CD14-positive monocyte (primary cell): ENCODE measurements around the gene CREB3L1. TPM values are rescaled to one million over a fixed set of nuclear protein-coding genes. Genes with fewer than 3 reads are reported as not detected.

Experiments
- DNase-seq, 3 donors: peaks; one replicate each; pipeline ENCODE4 v3.0.0-alpha.2; 2011 to 2022
- H2AFZ ChIP-seq: 2 replicates; pipeline ENCODE4 v1.6.0; 2012; ENCODE audit warnings: mild to moderate bottlenecking, low read depth, low read length, inconsistent platforms; ENCODE audit not compliant: insufficient read depth, poor library complexity, severe bottlenecking
- H3K27ac ChIP-seq, 2 donors: 1 replicate in 1 of 2; 2 replicates in 1 of 2; pipeline ENCODE4 v1.5.1; 2012 to 2013; ENCODE audit warnings: low read length in 2 of 2, control low read depth in 1 of 2, inconsistent platforms in 1 of 2, low read depth in 1 of 2, mild to moderate bottlenecking in 1 of 2
- H3K27me3 ChIP-seq, 2 donors: one replicate each; pipeline versions ENCODE4 v1.6.0 to v1.6.1; 2011 to 2013; ENCODE audit warnings: low read length in 2 of 2; ENCODE audit not compliant: control insufficient read depth in 2 of 2, insufficient read depth in 2 of 2
- H3K36me3 ChIP-seq, 2 donors: replicated peaks in 1 of 2; 1 replicate in 1 of 2; 2 replicates in 1 of 2; pipeline versions ENCODE4 v1.5.1 to v1.6.1; 2012 to 2013; ENCODE audit warnings: low read length in 2 of 2, control low read depth in 1 of 2, inconsistent platforms in 1 of 2, mild to moderate bottlenecking in 1 of 2; ENCODE audit not compliant: insufficient read depth in 2 of 2, control insufficient read depth in 1 of 2
- H3K4me1 ChIP-seq, 2 donors: 1 replicate in 1 of 2; 2 replicates in 1 of 2; pipeline versions ENCODE4 v1.5.1 to v1.6.1; 2012 to 2013; ENCODE audit warnings: low read length in 2 of 2, control low read depth in 1 of 2, inconsistent platforms in 1 of 2, mild to moderate bottlenecking in 1 of 2, moderate library complexity in 1 of 2; ENCODE audit not compliant: insufficient read depth in 2 of 2, control insufficient read depth in 1 of 2
- H3K4me2 ChIP-seq: replicated peaks from 2 replicates; pipeline ENCODE3; 2012; ENCODE audit warnings: low read length, moderate library complexity, mild to moderate bottlenecking; ENCODE audit not compliant: poor library complexity, severe bottlenecking; ENCODE audit errors: extremely low read depth
- H3K4me3 ChIP-seq, 3 experiments: fragments of 200-600 bp in 1 of 3; sonication (generic) in 1 of 3; replicated peaks in 1 of 3; 1 replicate in 2 of 3; 2 replicates in 1 of 3; pipeline ENCODE4 v1.5.1; 2011 to 2013; ENCODE audit warnings: low read length in 3 of 3, mild to moderate bottlenecking in 3 of 3, control low read depth in 2 of 3, low read depth in 2 of 3, inconsistent platforms in 1 of 3, moderate library complexity in 1 of 3
- H3K79me2 ChIP-seq: 2 replicates; pipeline ENCODE4 v1.6.0; 2012; ENCODE audit warnings: mild to moderate bottlenecking, control low read depth, inconsistent platforms, low read length, moderate library complexity; ENCODE audit not compliant: insufficient read depth
- H3K9ac ChIP-seq: 2 replicates; pipeline ENCODE4 v1.6.0; 2017; ENCODE audit warnings: low read length, mild to moderate bottlenecking; ENCODE audit not compliant: insufficient read depth, poor library complexity, severe bottlenecking
- H3K9me3 ChIP-seq, 2 donors: replicated peaks in 1 of 2; 1 replicate in 1 of 2; 2 replicates in 1 of 2; pipeline versions ENCODE4 v1.5.1 to v1.6.1; 2012 to 2013; ENCODE audit warnings: low read length in 2 of 2, control low read depth in 1 of 2; ENCODE audit not compliant: control insufficient read depth in 1 of 2, insufficient read depth in 1 of 2
- H4K20me1 ChIP-seq: 2 replicates; pipeline ENCODE4 v1.6.0; 2012; ENCODE audit warnings: mild to moderate bottlenecking, low read length, control low read depth, moderate library complexity; ENCODE audit not compliant: insufficient read depth
- H3K27ac Mint-ChIP-seq, 7 donors: one replicate each; pipeline ENCODE4 v1.8.0; 2020; ENCODE audit warnings: mild to moderate bottlenecking in 7 of 7, mixed read lengths in 7 of 7, moderate library complexity in 6 of 7, inconsistent platforms in 2 of 7
- H3K27me3 Mint-ChIP-seq, 3 donors: one replicate each; pipeline ENCODE4 v1.8.0; 2021 to 2022; ENCODE audit warnings: low read depth in 3 of 3, mild to moderate bottlenecking in 3 of 3, mixed read lengths in 3 of 3, moderate library complexity in 3 of 3, inconsistent platforms in 1 of 3
- H3K36me3 Mint-ChIP-seq, 2 donors: one replicate each; pipeline ENCODE4 v1.8.0; 2020; ENCODE audit warnings: mixed read lengths in 2 of 2, inconsistent platforms in 1 of 2, mild to moderate bottlenecking in 1 of 2
- H3K4me1 Mint-ChIP-seq: one replicate; pipeline ENCODE4 v1.8.0; 2020; ENCODE audit warnings: mild to moderate bottlenecking, mixed read lengths
- H3K4me3 Mint-ChIP-seq, 2 donors: one replicate each; pipeline ENCODE4 v1.8.0; 2020; ENCODE audit warnings: mild to moderate bottlenecking in 2 of 2, mixed read lengths in 2 of 2, moderate library complexity in 1 of 2
- H3K9me3 Mint-ChIP-seq, 7 donors: one replicate each; pipeline ENCODE4 v1.8.0; 2020 to 2022; ENCODE audit warnings: mixed read lengths in 7 of 7, mild to moderate bottlenecking in 6 of 7, moderate library complexity in 6 of 7, inconsistent platforms in 2 of 7
- WGBS: methylation state at CpG from one replicate; pipeline ENCODE4 v1.1.5; 2013; ENCODE audit warnings: missing lambda C conversion rate; ENCODE audit not compliant: insufficient coverage; 5-methylcytosine and 5-hydroxymethylcytosine counted together
- intact Hi-C, 2 donors: fragments of 100-400 bp; cut with micrococcal nuclease; formaldehyde crosslinking; loops; one replicate each; pipeline versions ENCODE4 v1.15.0 to v1.15.1; 2023
- polyA plus RNA-seq, 3 donors: library from polyadenylated mRNA; depleted of rRNA in 1 of 3; unstranded in 2 of 3; stranded (reverse) in 1 of 3; fragments of 300-500 nt in 2 of 3; fragments of >200 nt in 1 of 3; fragmentation: Illumina TruSeq in 2 of 3; gene quantifications; 1 replicate in 2 of 3; 2 replicates in 1 of 3; pipeline ENCODE4 v1.2.3, GENCODE V29; 2012 to 2021
- TF ChIP-seq, protein P1 (sequence below): fragments of 200-600 bp; IDR thresholded peaks from one replicate; pipeline ENCODE4 v1.8.0; 2022; ENCODE audit warnings: antibody characterized with exemption, mild to moderate bottlenecking

The CREB3L1 gene
- polyA plus RNA-seq, 3 donors: not detected

DNA sequence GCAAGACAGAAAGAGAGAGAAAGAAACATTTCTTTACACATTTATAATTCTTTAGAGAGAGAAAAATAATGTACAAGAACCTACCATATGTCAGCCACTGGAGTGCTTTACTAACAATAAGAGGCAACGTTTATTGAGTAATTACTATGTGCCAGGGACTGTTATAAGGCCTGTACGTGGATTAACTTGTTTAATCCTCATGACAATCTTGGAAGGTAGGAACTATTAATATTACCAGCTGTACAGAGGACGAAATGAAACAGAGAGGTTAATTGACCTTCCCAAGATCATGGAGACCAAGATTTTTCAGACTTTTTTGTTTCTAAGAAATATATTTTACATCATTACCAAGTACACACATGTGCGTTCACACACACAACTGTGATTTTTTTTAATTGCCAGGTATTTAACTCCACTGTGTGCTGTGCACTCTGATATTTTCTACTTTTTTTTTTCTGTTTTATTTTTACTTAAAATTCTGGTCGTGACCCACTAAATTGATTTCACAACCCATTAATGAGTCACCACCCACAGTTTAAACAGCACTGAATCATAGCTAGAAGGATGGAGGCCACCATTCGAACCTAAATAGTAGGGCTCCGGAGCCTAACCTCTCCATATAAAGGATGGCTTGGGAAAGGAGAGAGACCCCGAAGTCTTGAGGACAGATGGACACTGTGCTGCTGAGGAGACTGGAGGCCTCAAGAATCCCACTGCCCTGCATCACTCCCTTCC lies 21.4 kb downstream of the CREB3L1 start:
- Histone ChIP-seq H3K9ac (no peak overlapping the region), H3K4me3 (no peak overlapping the region), H3K36me3 (no peaks in the 10 kb centered on the region), H4K20me1 (no peaks in the 10 kb centered on the region), H3K4me1 (peaks cover 54 to 56% of the 10 kb centered on the region in 2 donors), H3K4me2 (peak overlapping the region; percentile 13), H3K27ac (peak overlapping the region in 1 of 2 donors; percentile 65), H3K27me3 (peaks cover 5 to 32% of the 10 kb centered on the region in 2 donors), H3K9me3 (no peaks in the 10 kb centered on the region), H3K79me2 (no peaks in the 10 kb centered on the region), H2AFZ (no peak overlapping the region)
- no CpG with 5 or more reads among the region's 8 CpGs for WGBS
- Mint-ChIP-seq H3K36me3 (peaks cover 0 to 11% of the 10 kb centered on the region in 2 donors), H3K4me1 (peaks cover 46% of the 10 kb centered on the region), H3K9me3 (peaks cover 0 to 10% (median 0%) of the 10 kb centered on the region in 7 donors), H3K27me3 (peaks cover 27 to 40% (median 30%) of the 10 kb centered on the region in 3 donors), H3K4me3 (no peak overlapping the region), H3K27ac (peak overlapping the region in 6 of 7 donors; percentile 42 to 85 (median 68))
- DNase-seq: peak; percentile 61 to 80 (median 76)
- intact Hi-C loops: no loop called here
- TF ChIP-seq, protein P1, sequence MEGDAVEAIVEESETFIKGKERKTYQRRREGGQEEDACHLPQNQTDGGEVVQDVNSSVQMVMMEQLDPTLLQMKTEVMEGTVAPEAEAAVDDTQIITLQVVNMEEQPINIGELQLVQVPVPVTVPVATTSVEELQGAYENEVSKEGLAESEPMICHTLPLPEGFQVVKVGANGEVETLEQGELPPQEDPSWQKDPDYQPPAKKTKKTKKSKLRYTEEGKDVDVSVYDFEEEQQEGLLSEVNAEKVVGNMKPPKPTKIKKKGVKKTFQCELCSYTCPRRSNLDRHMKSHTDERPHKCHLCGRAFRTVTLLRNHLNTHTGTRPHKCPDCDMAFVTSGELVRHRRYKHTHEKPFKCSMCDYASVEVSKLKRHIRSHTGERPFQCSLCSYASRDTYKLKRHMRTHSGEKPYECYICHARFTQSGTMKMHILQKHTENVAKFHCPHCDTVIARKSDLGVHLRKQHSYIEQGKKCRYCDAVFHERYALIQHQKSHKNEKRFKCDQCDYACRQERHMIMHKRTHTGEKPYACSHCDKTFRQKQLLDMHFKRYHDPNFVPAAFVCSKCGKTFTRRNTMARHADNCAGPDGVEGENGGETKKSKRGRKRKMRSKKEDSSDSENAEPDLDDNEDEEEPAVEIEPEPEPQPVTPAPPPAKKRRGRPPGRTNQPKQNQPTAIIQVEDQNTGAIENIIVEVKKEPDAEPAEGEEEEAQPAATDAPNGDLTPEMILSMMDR: no peak

DNA sequence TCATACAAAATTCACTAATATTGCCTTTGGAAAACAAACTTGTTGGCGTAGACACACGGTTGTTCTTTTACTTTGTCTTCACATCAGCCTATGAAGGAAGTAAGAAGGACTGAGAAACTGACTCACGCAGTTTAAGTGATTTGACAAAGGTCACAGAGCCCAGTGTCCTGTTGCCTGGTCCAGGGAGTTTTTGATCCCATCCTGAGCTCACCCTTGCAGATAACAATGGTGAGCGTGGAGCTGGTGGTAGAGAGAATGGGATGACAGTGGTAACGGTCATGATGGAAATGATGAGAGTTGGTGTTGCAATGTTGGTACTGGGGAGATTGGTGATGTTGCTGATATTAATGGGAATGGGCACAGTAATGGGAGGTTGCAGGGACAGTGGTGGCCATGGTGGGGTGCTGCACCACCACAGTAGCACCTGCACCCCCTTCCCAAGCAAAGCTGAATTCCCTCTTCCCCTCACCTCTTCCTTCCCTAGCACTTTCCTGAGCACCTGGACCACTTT lies 22.0 kb downstream of the CREB3L1 start:
- peaks cover 0 to 11% of the 10 kb centered on the region in 2 donors for H3K36me3 Mint-ChIP-seq
- H3K9me3 Mint-ChIP-seq: peaks cover 0 to 10% (median 0%) of the 10 kb centered on the region in 7 donors
- Histone ChIP-seq H3K79me2 (no peaks in the 10 kb centered on the region), H3K9me3 (no peaks in the 10 kb centered on the region), H3K4me1 (peaks cover 58 to 61% of the 10 kb centered on the region in 2 donors), H3K27me3 (peaks cover 5 to 32% of the 10 kb centered on the region in 2 donors), H3K4me2 (no peak overlapping the region), H4K20me1 (no peaks in the 10 kb centered on the region), H2AFZ (no peak overlapping the region), H3K27ac (peak overlapping the region in 1 of 2 donors; percentile 65), H3K36me3 (no peaks in the 10 kb centered on the region), H3K9ac (no peak overlapping the region), H3K4me3 (no peak overlapping the region)
- peak in 2 of 3 donors; percentile 32 to 38 for DNase-seq
- TF ChIP-seq, protein P1: no peak
- peak overlapping the region in 6 of 7 donors; percentile 4 to 85 (median 60) for H3K27ac Mint-ChIP-seq
- peaks cover 46% of the 10 kb centered on the region for H3K4me1 Mint-ChIP-seq
- H3K27me3 Mint-ChIP-seq: peaks cover 27 to 35% (median 29%) of the 10 kb centered on the region in 3 donors
- 83% methylated on average over 4 of the region's 5 CpGs for WGBS
- intact Hi-C loops: no loop called here
- no peak overlapping the region for H3K4me3 Mint-ChIP-seq
